ENCODE measurements around the gene C9orf50. TPM values are rescaled to one million over a fixed set of nuclear protein-coding genes. Genes with fewer than 3 reads are reported as not detected.

Gene C9orf50
- total RNA-seq, 1 experiment from 2014 or later: not detected

DNA sequence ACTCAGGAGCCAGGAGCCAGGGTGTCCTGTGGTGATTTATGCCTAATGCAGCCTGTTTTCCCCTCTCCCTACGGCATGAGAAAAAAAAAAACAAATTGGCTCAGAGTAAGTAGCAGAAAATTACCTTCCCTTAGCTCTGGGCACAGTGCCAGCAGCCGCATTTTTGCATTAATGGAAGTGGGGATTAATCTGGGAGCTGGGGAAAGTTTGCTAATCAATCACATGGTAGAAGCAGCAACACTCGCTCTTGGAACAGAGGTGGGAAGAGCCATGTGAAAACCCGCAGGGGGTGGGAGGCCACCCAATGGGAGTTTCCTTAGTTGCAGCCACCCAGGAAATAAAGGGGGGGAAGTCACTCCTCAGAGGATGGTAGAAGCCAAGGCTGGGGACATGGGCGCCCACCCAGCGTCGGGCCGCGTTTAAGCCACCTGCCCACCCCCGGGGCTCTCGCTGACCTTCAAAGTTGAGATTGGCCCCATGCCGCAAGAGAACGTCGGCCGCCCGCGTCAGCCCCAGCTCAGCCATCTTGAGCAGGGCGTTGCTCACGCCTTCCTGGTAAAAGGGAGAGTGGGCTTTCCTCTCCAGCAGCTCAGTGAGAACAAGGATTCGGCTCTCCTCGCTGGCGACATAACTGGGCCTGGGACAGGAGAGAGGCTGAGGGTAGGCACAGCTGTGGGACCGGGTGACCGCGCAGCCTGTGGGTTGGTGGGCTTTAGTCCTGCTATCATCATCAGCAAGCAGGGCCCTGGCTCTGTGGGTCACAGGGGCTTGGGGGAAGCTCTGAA lies 19.4 kb upstream of the C9orf50 start:
- peaks cover 2% of the 10 kb centered on the region for H3K27me3 Mint-ChIP-seq (ENCODE audit: low read depth)
- no peak overlapping the region for H3K14ac ChIP-seq (ENCODE audit: insufficient read depth, low read length)
- H3K79me2 ChIP-seq (ENCODE audit: insufficient read depth, low read length): peaks cover 3% of the 10 kb centered on the region; the same call in 1 of the 2 replicates

More for the DNA sequence above, 19.4 kb upstream of the C9orf50 start:
- Mint-ChIP-seq H3K27ac (no peak overlapping the region; a peak in 1 of 7 replicates), H3K36me3 (ENCODE audit: insufficient read depth in 1 of 3, low read depth in 3 of 3) (peaks cover 8 to 27% (median 24%) of the 10 kb centered on the region in 3 experiments), H3K4me1 (peaks cover 7 to 17% of the 10 kb centered on the region in 2 experiments), H3K4me3 (peak overlapping the region; percentile 80 to 85), H3K9me3 (no peaks in the 10 kb centered on the region; a peak in 1 of 5 replicates)
- TF ChIP-seq, protein P1, sequence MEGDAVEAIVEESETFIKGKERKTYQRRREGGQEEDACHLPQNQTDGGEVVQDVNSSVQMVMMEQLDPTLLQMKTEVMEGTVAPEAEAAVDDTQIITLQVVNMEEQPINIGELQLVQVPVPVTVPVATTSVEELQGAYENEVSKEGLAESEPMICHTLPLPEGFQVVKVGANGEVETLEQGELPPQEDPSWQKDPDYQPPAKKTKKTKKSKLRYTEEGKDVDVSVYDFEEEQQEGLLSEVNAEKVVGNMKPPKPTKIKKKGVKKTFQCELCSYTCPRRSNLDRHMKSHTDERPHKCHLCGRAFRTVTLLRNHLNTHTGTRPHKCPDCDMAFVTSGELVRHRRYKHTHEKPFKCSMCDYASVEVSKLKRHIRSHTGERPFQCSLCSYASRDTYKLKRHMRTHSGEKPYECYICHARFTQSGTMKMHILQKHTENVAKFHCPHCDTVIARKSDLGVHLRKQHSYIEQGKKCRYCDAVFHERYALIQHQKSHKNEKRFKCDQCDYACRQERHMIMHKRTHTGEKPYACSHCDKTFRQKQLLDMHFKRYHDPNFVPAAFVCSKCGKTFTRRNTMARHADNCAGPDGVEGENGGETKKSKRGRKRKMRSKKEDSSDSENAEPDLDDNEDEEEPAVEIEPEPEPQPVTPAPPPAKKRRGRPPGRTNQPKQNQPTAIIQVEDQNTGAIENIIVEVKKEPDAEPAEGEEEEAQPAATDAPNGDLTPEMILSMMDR (conservative IDR thresholded peaks at IDR 0.05): no peak
- Histone ChIP-seq H3K27me3 (ENCODE audit: insufficient read depth, low read length) (no peaks in the 10 kb centered on the region), H4K5ac (ENCODE audit: insufficient read length, low read depth, low read length) (no peak overlapping the region), H3K56ac (ENCODE audit: insufficient read length, low read depth, low read length) (no peak overlapping the region), H2AFZ (ENCODE audit: low read length) (no peak overlapping the region), H3T11ph (ENCODE audit: low read length) (no peak overlapping the region), H3K9ac (ENCODE audit: extremely low read depth, insufficient read length, low read length) (no peak overlapping the region), H2BK5ac (ENCODE audit: insufficient read length, low read length) (no peak overlapping the region), H3K4ac (ENCODE audit: low read depth, low read length) (no peak overlapping the region), H2AK5ac (ENCODE audit: insufficient read length, low read length) (no peak overlapping the region), H3K23me2 (ENCODE audit: insufficient read length, low read depth, low read length, poor library complexity, severe bottlenecking) (peaks cover 12% of the 10 kb centered on the region), H3K23ac (ENCODE audit: insufficient read length, low read depth, low read length) (no peak overlapping the region), H3K27ac (ENCODE audit: insufficient read length, low read depth, low read length) (no peak overlapping the region), H4K20me1 (ENCODE audit: control insufficient read depth, insufficient read depth, insufficient read length) (no peaks in the 10 kb centered on the region), H2BK15ac (ENCODE audit: low read depth, low read length) (no peak overlapping the region), H4K8ac (replicated peaks; ENCODE audit: insufficient read length, low read depth, low read length) (no peak overlapping the region), H2BK20ac (ENCODE audit: low read depth, low read length, poor library complexity, severe bottlenecking) (no peak overlapping the region), H3K79me1 (ENCODE audit: insufficient read depth, low read depth, low read length, poor library complexity, severe bottlenecking) (peaks cover 11% of the 10 kb centered on the region), H3K9me3 (ENCODE audit: control insufficient read depth, low read depth, low read length) (no peaks in the 10 kb centered on the region), H2BK12ac (ENCODE audit: insufficient read length, low read depth, low read length) (no peak overlapping the region), H3K4me2 (ENCODE audit: insufficient read depth, insufficient read length, low read length) (peak overlapping the region; percentile 59), H3K4me1 (ENCODE audit: insufficient read depth, low read length) (no peaks in the 10 kb centered on the region), H4K91ac (ENCODE audit: insufficient read length, low read depth, low read length) (no peak overlapping the region), H3K18ac (ENCODE audit: insufficient read length, low read depth, low read length) (no peak overlapping the region), H2BK120ac (ENCODE audit: low read depth, low read length, poor library complexity, severe bottlenecking) (no peak overlapping the region)
- DNase-seq: no peak
- no CpG with 5 or more reads among the region's 25 CpGs for WGBS (ENCODE audit: extremely low coverage, insufficient read length, low lambda C conversion rate)

Data from H9 (cell line).